HG03342 (cell line): ENCODE data around the gene CRTC3.

Source experiments
- ATAC-seq: cut with Tn5 transposase; IDR thresholded peaks from one replicate; pipeline ENCODE4 v1.9.1; 2021; ENCODE audit warnings: mild to moderate bottlenecking, moderate library complexity; ENCODE audit not compliant: unreplicated experiment

Gene CRTC3

GRCh38 chr15:90561344-90562244 is 31.9 kb downstream of the CRTC3 start:
- ATAC-seq, result no peak

DNA sequence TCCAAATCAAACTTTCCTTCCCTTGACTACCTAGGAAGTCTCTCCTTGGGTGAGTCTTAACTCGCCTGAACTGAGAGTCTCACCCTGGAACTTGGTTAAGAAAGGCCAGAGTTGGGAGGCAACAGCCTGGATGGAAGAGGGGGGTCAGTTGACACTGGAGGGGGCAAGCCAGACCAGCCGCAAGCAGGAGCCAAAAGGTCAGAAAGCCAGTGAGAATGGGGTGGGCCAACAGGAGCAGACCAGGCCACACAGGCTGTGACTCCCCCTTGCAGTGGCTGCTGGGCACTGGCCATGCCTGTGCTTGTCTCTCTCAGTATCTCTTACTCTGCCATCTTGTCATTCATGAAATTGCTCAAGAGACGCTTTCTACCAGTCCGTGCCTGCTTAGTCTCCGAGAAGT is 32.9 kb downstream of the CRTC3 start:
- no peak for ATAC-seq

GRCh38 chr15:90563463-90563862 is 33.7 kb downstream of the CRTC3 start:
- ATAC-seq, result no peak

DNA sequence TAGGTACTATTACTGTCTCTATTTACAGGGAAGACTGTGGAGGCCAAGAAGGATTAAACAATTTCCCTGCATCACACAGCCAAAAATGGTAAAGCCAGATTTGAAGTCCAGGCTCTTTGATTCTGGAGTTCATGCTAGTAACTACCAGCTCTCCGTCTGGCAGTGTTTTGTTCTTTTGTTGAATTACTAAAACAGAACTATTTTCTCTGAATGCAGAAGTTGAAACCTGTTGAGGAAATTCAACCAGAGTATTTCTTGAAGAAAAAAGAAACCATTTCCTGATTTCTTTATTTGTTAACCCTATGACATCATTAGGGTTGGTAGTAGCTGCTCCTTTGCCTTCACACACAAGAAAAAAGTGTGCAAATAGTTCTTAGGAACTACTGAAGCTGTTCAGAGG is 34.3 kb downstream of the CRTC3 start:
- ATAC-seq, result no peak

- ATAC-seq, result no peak
These were observed 34.9 kb downstream of the CRTC3 start for GRCh38 chr15:90564590-90564989.

DNA sequence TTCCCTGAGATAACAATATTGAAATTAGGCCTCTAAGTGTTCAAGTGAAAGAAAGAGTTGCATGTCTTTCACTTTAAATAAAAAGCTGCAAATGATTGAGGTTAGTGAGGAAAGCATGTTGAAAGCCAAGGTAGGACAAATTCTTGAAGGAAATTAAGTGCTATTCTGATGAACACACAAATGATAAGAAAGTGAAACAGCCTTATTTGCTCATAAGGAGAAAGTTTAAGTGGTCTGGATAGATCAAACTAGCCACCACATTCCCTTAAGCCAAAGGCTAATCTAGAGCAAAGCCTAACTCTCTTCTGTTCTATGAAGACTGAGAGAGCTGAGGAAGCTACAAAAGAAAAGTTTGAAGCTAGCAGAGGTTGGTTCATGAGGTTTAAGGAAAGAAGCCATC is 36.1 kb downstream of the CRTC3 start:
- ATAC-seq, result no peak

DNA sequence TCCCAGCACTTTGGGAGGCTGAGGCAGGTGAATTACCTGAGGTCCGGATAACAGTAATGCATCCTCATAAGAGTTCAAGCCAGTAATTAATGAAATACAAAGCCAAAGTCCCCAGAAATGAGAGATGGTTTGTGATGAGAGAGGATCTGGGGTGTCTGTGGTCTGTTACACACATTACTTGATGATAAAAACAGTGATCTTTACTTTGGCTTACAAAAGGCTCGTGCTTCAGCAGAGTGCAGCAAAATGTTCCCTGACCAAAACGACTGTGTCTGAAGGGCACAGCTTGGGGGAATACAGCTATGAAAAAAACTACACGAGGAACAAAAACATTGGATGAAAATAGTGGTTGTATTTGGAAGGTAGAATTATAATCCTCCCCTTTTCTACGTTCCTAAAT is 40.9 kb downstream of the CRTC3 start:
- ATAC-seq, result no peak

DNA sequence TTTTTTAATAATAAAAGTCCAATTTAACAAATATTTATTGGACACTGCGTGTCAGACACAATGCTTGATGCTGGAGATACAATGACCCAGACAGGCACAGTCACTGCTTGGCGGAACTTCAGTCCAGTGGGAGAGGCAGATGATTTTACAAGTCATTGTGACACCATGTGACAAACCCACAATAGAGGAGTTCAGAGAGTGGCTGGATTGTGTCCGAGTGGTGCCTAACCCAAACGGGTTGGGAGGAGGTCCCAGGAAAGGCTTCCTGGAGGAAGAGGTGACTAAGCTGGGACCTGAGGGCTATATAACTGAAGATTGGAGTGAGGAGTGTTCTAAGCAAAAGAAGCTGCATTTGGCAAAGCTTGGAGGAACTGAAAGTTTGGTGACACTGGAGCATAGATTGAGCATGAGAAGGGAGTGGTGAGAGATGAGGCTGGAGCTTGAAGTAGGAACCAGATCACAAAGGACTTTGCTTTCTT is 41.4 kb downstream of the CRTC3 start:
- no peak for ATAC-seq

GRCh38 chr15:90572893-90573292 is 43.2 kb downstream of the CRTC3 start:
- no peak for ATAC-seq

DNA sequence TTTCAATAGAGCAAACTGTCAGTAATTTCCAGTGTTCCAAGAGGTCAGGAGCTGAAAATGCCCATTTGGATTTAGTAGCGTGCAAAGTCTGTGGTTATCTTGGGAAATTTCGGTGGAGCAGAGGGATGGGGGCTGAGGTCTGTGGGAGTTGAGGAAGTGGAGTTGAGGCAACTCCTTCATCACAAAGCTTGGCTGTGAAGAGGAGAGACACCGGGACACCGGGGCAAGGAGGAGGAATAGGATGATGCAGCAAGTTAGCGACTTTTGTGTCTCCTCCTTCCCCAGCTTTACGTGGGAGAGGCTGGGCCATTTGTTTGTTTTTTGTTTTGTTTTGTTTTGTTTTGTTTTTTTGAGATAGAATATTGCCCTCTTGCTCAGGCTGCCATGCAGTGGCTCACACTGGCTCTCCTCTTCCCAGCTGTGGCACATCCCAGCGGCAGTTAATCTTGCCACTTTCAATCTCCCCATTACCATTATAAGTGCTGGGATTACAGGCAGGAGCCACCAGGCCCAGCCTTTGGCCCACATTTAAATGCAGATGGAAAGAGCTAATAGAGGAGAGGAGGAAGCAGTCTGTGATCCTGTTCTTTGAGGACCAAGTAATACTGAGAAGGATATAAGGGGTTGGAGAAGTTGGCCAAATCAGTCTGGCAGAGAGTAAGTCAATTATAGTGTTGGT is 47.1 kb downstream of the CRTC3 start:
- ATAC-seq, result no peak

DNA sequence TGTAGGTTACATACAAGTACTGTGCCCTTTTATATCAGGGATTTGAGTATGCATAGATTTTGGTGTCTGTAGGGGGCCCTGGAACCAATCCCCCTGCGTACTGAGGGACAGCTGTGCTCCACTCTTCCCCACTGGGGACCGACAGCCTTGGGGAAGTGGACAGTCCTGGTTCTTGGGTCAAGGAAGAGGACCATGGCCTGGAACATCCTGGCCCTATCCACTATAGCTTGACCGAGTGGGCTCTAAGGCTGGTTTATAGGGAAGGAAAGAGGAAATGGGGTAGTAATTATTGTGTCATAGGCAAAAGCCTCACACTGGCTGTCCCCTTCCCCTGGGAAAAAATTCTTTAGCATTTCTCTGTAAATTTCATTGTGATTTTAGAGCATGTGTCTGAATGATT is 49.5 kb downstream of the CRTC3 start:
- ATAC-seq, result no peak

DNA sequence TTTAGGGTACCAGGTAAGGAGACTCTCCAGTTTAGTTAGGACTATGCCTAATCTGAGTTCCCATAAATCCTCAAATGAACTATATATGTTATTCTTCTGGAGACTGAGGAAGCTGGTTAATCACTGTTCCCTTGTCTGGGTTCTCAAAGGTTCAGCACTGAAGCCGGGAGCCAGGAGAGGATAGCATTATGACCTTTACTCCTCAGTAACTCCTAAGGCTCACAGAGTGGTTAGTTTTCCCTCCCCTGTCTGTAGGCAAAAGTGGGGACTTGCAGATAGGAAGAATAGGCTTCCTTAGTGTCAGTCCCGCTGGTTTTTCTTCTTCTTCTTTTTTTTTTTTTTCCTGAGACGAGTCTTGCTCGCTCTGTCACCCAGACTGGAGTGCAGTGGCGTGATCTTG is 50.4 kb downstream of the CRTC3 start:
- ATAC-seq, result no peak

DNA sequence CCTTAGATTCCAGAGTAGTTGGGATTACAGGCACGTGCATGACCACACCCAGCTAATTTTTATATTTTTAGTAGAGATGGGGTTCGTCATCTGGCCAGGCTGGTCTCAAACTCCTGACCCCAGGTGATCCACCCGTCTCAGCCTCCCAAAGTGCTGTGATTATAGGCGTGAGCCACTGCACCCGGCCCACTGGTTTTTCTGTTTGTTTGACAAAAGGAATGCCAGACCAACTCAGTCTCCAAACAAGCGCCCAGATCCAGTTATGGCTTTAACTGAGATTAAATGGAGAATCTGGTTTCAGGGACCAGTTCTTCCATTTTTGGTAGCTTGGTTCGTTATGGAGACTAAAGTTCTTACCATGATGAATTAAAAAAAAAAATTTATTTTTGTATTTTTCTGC is 50.8 kb downstream of the CRTC3 start:
- no peak for ATAC-seq

DNA sequence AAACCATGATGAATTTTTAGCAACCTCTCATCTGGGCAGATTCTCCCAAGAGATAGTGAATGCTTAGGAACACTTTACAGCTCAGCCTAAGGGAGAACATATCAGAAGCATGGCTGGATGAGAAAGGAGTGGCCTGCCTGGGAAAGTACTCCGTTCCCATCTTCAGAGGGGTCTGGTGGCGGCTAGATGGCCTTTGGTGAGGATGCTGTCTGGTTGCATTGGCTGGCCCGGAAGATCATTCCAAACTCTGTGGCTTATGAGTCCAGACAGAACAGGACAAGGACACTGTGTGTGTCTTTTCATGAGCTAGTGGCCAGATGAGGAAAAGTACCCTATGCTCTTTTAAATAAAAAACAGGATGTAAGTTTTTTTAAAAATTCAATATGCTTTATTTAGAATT is 51.2 kb downstream of the CRTC3 start:
- no peak for ATAC-seq

DNA sequence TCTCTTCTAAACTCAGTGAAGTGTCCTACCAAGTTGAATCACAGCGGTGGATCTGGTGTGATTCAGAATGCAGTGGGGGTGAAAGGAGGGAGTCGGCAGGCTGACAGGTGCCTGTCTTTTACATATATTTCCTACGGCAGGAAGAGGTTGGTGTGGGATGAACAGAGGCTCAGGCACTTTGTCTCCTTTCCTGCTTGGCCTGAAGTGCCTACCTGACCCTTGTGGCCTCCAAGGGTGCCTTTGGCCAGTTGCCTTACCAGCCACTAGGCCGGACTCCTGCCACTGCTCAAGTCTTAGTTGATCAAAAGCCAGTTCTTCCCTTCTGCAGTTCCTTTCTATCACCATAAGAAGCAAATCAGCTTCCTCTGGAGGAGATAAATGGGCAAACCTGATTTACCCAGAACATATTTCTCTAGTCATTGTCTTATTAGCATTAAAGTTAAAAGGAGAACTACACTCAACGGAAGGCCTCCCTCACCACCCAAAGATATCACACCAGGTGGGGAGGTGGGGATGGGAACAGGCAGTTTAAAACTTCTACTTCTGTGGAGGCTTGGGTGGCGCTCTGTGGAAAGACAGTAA is 52.1 kb downstream of the CRTC3 start:
- no peak for ATAC-seq

DNA sequence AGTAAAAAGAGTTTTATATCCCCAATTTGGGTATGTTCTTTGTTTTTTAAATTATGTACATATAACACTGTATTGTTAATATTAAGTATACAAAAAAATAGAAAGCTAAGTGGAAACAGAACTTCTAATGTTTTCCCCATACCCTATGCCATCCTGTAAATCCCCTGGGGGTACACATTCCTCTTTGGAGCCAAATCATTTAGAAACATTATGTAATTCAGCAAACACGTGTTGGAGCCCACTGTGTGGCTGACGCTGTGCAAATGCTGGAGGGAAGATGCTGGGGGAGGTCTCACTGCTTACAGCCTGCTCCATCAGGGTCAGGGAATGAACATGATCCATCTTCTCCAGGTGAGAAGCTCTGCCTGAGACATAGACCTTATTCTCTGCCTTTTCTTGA is 52.8 kb downstream of the CRTC3 start:
- ATAC-seq, result no peak

- no peak for ATAC-seq
These were observed 53.9 kb downstream of the CRTC3 start for GRCh38 chr15:90583471-90584252.

DNA sequence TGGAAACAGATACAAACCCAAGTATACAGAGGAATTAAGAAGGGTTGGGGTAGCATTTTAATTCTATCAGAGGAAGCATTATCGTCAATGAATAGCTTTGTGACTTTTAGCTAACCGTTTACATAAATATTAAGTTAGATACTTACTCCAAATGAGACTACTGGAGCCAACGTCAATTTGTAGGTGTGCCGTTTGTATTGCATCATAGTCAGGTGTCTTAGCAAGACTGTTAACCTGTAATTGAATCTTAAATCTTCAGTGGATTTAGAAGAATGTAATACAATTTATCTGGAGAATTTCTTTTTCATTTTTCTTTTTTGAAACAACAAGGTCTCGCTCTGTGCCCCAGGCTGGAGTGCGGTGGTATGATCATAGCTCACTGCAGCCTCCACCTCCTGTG is 55.1 kb downstream of the CRTC3 start:
- no peak for ATAC-seq

DNA sequence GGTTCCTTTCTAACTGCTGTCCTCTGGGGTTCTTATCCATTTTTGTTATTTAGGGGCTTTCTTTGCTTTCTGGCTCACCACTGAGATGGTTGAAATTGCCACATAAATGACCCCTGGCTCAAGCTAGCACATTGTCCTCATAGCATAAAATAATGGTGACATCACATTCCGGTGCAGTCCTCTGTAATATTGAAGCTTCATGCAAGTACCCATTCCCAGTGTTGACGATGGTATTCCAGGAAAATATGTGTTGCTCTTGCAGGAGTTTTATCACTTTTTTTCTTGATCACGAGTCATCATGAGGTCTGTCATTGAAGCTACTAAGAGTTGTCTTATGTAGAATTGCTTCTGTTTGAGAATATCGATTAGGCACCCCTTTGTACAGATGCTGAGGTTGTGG is 56.1 kb downstream of the CRTC3 start:
- no peak for ATAC-seq

- no peak for ATAC-seq
These were observed 57.2 kb downstream of the CRTC3 start for GRCh38 chr15:90586948-90587347.

- ATAC-seq, result no peak
These were observed 58.7 kb downstream of the CRTC3 start for GRCh38 chr15:90588427-90588826.
